SKM-1 treated with dmso at 0.1 percent for 144 hours (cell line): ENCODE results near the gene PPP1CC.
"Not testable (repeated sequence)": the region's sequence is repeated elsewhere in the genome, so short reads cannot be mapped to it uniquely, and the experiment has no call there.

Experiments
- DNase-seq: peaks from one replicate; lab custom pipeline; 2025; ENCODE audit not compliant: unreplicated experiment; lab: John Stamatoyannopoulos, UW

PPP1CC gene

GRCh38 chr12:110726708-110727369 lies 15.9 kb downstream of the PPP1CC start:
- no peak for DNase-seq

- DNase-seq = no peak
Measured at GRCh38 chr12:110726028-110726427, 16.7 kb downstream of the PPP1CC start.

DNA sequence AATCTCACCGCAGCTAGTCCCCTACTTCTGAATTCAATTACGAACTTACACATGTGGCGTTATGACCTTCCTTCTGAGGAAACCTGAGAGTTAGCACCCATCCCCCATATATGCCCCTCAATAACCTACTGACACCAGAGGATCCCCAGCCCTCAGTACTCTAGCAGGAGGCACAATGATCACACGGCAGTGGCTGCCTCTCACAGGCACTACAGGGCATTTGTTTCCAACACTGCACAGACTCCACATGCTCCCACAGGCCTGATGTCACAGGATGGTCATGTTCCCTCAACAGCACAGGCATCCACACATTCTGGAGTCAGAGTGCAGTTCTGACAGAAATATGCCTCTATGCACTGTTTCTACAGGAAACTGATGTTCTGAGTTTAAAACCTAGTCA lies 17.4 kb downstream of the PPP1CC start:
- no peak for DNase-seq

DNA sequence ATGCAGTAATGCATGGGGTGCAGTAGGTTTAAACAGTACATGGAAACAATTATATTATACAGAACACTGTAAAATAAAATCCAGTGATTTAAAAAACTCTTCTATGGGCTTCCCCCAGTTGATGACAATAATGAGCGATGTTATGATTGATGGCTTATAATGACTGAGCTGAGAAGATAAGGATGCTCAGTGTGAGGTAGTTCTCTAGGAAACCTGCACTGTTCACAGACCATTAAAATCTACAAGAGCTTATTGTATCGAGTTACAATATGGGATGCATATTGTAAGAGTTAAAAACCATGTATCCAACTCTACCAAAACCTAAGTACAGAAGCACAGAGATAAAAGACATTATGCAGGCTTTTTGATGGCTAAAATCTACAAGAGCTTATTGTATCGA lies 19.8 kb downstream of the PPP1CC start:
- DNase-seq = not testable (repeated sequence)

GRCh38 chr12:110721570-110721969 lies 21.1 kb downstream of the PPP1CC start:
- DNase-seq = no peak

DNA sequence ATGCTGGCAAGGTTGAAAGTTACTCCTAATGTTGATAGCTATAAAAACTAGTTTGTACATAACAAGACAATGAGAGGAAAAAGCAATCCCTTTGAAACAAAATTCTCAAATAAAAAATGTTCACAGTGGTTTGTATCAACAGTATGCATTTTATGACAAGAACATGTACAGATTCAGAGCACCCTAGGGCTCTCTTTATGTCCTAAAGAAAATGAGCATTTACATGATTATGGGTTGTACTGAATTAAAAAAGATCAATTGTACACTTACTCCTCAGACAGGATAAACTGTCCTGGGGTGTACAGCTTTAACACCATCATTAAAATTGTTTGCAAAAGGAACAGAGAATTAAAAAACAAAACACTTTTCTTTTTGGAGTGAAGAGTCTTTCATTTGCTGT lies 22.2 kb downstream of the PPP1CC start:
- DNase-seq = no peak

GRCh38 chr12:110718222-110718908 lies 24.3 kb downstream of the PPP1CC start:
- DNase-seq = no peak

DNA sequence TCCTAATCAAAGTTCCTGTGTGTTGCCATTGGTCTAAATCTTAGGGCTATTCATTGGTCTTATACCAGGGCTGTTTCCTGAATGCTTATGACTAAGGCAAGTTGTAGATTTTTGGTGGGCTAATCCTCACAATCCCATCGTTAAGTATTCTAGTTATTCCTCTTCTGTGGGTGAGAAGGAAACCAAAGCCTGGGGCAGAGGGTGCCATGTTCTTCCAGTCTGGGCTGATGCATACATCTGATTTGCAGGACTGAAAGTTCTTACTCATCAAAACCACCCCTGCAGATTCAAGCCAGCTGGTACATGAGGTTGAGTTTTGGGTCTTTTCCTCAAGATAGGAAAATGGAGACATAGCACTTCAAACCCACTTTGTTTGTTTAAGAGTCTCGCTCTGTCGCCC lies 25.7 kb downstream of the PPP1CC start:
- DNase-seq = no peak

GRCh38 chr12:110708917-110709316 lies 33.8 kb downstream of the PPP1CC start:
- no peak for DNase-seq

DNA sequence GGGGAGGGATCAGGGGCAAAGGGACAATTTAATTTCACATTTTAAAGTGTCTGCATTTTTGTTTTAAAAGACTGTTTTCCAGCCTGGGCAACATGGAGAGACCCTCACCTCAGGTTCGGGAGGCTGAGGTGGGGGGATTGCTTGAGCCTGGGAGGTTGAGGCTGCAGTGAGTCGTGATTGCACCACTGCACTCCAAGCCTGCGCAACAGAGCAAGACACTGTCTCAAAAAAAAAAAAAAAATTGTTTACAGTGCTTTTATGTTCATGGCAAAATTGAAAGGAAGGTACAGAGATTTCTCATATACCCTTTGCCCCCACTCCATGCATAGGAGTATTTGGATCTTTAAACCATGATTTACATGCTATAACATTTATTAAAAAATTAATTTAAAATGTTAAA lies 37.4 kb downstream of the PPP1CC start:
- no peak for DNase-seq

GRCh38 chr12:110704750-110705149 lies 37.9 kb downstream of the PPP1CC start:
- DNase-seq = no peak

GRCh38 chr12:110704231-110704630 lies 38.5 kb downstream of the PPP1CC start:
- DNase-seq = no peak

DNA sequence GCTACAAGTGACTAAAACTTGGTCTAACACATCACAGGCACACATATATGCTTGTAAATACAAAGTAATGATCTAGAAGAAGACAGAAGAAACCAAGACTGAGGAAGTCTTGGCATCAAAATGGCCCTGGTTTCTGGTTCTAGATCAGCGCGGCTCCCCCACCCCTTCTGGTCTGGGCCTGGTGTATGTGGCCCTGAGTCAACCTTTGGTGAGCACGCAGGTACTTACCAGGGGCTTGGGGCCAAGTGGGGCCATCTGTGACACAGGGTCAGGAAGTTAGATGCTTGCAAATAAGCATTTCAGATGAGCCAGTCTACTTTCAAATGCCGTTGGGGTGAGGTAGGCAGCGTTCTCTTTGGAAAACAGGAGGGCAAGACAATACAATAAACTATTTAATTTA lies 40.6 kb downstream of the PPP1CC start:
- DNase-seq = no peak

DNA sequence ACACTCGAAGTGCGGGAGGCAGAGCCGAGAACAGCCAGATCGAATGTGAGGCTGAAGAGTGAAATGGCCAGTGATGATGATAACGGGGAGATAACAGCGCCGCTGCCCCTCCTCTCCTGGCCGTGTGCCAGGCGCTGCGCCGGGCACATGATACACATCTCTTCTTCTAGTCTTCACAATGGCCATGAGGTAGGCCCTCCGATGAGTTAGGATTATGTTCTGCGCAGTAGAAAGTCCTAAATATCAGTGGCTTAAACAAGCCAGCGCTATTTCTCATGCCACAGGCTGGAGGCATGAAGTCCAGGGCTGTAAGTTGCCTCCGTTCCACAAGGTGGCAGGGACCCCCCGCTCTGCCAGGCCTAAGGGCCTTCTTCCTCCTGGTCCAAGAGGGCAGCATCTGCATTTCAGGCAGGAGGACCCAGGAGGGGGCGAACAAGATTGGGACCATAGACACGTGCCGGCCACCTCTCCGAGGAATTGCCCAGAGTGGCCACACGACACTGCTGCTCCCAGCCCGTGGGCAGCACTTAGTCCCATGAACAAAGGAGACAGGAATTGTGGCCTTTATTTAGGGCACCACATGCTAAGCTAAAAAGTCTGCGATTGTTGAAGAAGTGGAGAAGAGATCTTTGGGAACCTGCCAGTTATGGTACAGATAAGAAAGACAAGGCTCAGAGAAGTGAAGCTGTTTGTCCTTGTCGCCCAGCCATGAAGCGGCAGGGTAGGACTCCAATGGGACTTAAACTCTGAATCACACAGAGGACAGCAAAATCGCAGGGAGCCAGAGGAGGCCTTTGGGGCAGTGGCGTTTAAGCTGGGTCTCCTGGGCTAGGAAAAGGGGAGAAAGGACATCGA lies 42.9 kb downstream of the PPP1CC start:
- DNase-seq = no peak

DNA sequence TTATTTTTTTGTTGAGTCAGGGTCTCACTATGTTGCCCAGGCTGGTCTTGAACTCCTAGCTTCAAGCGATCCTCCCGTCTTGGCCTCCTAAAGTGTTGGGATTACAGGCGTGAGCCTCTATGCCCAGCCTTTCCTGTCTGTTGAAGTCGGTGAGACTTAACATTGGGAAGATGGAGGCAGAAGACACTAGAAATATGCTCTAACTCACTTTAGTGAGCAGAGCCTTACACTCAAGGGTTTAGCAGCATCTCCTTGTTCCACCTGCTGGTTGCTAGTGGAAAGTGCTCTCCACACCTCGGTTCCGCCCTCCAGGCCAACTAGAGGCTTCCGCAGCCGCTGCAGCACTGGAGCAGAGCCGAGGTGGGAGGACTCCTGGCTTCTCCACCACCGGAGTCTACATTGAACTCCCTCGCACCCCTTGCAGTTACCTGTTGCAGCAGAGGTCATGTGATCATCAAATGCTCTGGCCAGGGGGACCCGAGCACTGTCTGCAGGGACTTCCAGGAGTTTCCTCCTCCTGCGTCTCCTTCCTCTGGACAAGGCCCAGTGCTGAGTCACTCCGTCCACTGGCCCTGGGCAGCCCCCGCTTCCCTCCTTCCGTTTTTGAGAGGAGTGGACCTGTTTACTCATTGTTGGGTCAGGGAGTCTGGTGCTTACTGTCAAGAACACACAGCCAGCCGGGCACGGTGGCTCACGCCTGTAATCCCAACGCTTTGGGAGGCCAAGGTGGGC lies 44.4 kb downstream of the PPP1CC start:
- peak; percentile 55 for DNase-seq

GRCh38 chr12:110697236-110697635 lies 45.5 kb downstream of the PPP1CC start:
- DNase-seq = no peak

GRCh38 chr12:110696283-110696682 lies 46.4 kb downstream of the PPP1CC start:
- no peak for DNase-seq

GRCh38 chr12:110694330-110694901 lies 48.3 kb downstream of the PPP1CC start:
- DNase-seq = peak; percentile 17

- peak; percentile 63 for DNase-seq
Measured at GRCh38 chr12:110693731-110694130, 49.0 kb downstream of the PPP1CC start.

- no peak for DNase-seq
Measured at GRCh38 chr12:110690127-110690430, 52.6 kb downstream of the PPP1CC start.
